MV-4-11 (cell line): ENCODE measurements around the gene ESF1.
"Not testable (repeated sequence)": the region's sequence is repeated elsewhere in the genome, so short reads cannot be mapped to it uniquely, and the experiment has no call there.

Experiments
- DNase-seq: peaks from one replicate; lab custom pipeline; 2025; lab: John Stamatoyannopoulos, UW

The ESF1 gene

GRCh38 chr20:13788167-13788834 lies 3.6 kb upstream of the ESF1 start:
- peak; percentile 37 for DNase-seq

- no peak for DNase-seq
Measured at GRCh38 chr20:13786143-13786828, 1.6 kb upstream of the ESF1 start.

GRCh38 chr20:13784271-13784892 lies 337 bp downstream of the ESF1 start:
- no peak for DNase-seq

GRCh38 chr20:13783528-13783927 lies 1.2 kb downstream of the ESF1 start:
- no peak for DNase-seq

- no peak for DNase-seq
Measured at GRCh38 chr20:13778827-13779226, 5.9 kb downstream of the ESF1 start.

GRCh38 chr20:13777171-13777601 lies 7.5 kb downstream of the ESF1 start:
- DNase-seq: peak; percentile 90

- no peak for DNase-seq
Measured at GRCh38 chr20:13775867-13776266, 8.9 kb downstream of the ESF1 start.

GRCh38 chr20:13772529-13772928 lies 12.2 kb downstream of the ESF1 start:
- peak; percentile 11 for DNase-seq

GRCh38 chr20:13771853-13772453 lies 12.8 kb downstream of the ESF1 start:
- DNase-seq: peak; percentile 47

GRCh38 chr20:13770141-13770540 lies 14.6 kb downstream of the ESF1 start:
- DNase-seq: no peak

- DNase-seq: no peak
Measured at GRCh38 chr20:13765868-13766416, 18.8 kb downstream of the ESF1 start.

- peak; percentile 17 for DNase-seq
Measured at GRCh38 chr20:13765299-13765698, 19.4 kb downstream of the ESF1 start.

GRCh38 chr20:13760451-13760946 lies 24.2 kb downstream of the ESF1 start:
- not testable (repeated sequence) for DNase-seq

GRCh38 chr20:13758884-13759283 lies 25.8 kb downstream of the ESF1 start:
- no peak for DNase-seq

GRCh38 chr20:13756551-13756950 lies 28.2 kb downstream of the ESF1 start:
- no peak for DNase-seq

GRCh38 chr20:13755809-13756208 lies 28.9 kb downstream of the ESF1 start:
- no peak for DNase-seq

- no peak for DNase-seq
Measured at GRCh38 chr20:13753436-13754036, 31.2 kb downstream of the ESF1 start.

GRCh38 chr20:13749811-13750210 lies 34.9 kb downstream of the ESF1 start:
- peak; percentile 79 for DNase-seq

GRCh38 chr20:13745784-13746183 lies 38.9 kb downstream of the ESF1 start:
- DNase-seq: no peak

- no peak for DNase-seq
Measured at GRCh38 chr20:13744352-13744751, 40.4 kb downstream of the ESF1 start.

GRCh38 chr20:13741879-13742278 lies 42.8 kb downstream of the ESF1 start:
- no peak for DNase-seq
